Activated T-cell treated with anti-CD3 and anti-CD28 coated beads for 48 hours (primary cell): ENCODE measurements around the gene UCHL5.

ENCODE experiments used
- DNase-seq: peaks from one replicate; pipeline ENCODE4 v3.0.0-alpha.2; 2020; ENCODE audit warnings: low read depth

The UCHL5 gene

DNA sequence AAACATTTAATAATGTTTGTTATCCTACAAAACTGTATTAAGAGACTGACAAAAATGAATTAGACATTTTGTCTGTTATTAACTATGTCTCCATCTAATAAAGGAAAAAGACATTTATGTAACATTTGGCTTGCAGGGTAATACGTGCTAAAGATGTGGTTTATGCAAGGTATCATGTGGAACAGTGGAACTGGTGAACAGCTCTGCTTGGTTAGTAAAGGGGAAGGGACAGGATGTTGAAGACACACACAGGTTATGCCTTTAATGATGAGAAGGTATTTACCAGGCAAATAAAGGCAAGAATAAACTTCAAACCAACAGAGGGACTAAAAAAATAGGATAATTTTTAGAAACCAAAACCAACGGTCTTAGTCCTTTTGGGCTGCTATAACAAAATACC lies 93.1 kb downstream of the UCHL5 start:
- DNase-seq: no peak

DNA sequence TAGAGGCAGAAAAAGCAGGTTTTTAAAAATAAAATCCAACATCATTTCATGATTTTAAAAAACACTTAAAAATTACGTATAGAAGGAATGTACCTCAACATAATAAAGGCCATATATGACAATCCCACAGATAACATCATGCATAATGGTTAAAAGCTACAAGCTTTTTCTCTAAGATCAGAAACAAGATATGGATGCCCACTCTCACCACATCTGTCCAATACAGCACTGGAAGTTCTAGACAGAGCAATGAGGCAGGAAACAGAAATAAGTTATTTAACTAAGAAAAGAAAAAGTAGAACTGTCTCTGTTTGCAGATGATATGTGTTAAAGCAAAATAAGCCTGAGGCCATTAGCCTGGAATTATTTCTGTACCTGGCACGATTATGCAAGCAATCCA lies 96.3 kb downstream of the UCHL5 start:
- DNase-seq: no peak
